Activated CD4-positive, alpha-beta memory T cell treated with anti-CD3 and anti-CD28 coated beads, Interleukin-2, amount 10 ng/mL, durations not matched to agents 7 days and 5 days (primary cell): ENCODE measurements around the gene HEXD. TPM values are rescaled to one million over a fixed set of nuclear protein-coding genes. Genes with fewer than 3 reads are reported as not detected.
"Not testable (repeated sequence)": the region's sequence is repeated elsewhere in the genome, so short reads cannot be mapped to it uniquely, and the experiment has no call there.

Source experiments
- CTCF ChIA-PET: fragments of 350-600 bp; sonication (Branson Sonifier 250); formaldehyde crosslinking; loops from one replicate; lab custom pipeline; 2021; ENCODE audit warnings: antibody characterized with exemption, inconsistent platforms; lab: Charles Lee
- POLR2A ChIA-PET: fragments of 350-600 bp; sonication (Branson Sonifier 250); formaldehyde crosslinking; loops from one replicate; lab custom pipeline; 2021; ENCODE audit warnings: antibody characterized with exemption; lab: Charles Lee
- DNase-seq: peaks from one replicate; pipeline ENCODE4 v3.0.0-alpha.2; 2020
- H3K27ac Mint-ChIP-seq: one replicate; pipeline ENCODE4 v1.8.0; 2021; ENCODE audit warnings: mild to moderate bottlenecking, mixed read lengths
- H3K27me3 Mint-ChIP-seq: one replicate; pipeline ENCODE4 v1.8.0; 2021; ENCODE audit warnings: mixed read lengths
- H3K36me3 Mint-ChIP-seq: one replicate; pipeline ENCODE4 v1.8.0; 2021; ENCODE audit warnings: low read depth, mixed read lengths
- H3K4me1 Mint-ChIP-seq: one replicate; pipeline ENCODE4 v1.8.0; 2021; ENCODE audit warnings: mixed read lengths
- H3K4me3 Mint-ChIP-seq: one replicate; pipeline ENCODE4 v1.8.0; 2021; ENCODE audit warnings: mild to moderate bottlenecking, mixed read lengths
- H3K9me3 Mint-ChIP-seq: one replicate; pipeline ENCODE4 v1.8.0; 2021; ENCODE audit warnings: mixed read lengths
- total RNA-seq, 2 experiments: library from RNA; stranded (reverse); gene quantifications; one replicate each; pipeline ENCODE4 v1.2.3, GENCODE V29; 2021

HEXD gene
- total RNA-seq, 2 experiments from 2014 or later, result 58.3 to 60.6 TPM

DNA sequence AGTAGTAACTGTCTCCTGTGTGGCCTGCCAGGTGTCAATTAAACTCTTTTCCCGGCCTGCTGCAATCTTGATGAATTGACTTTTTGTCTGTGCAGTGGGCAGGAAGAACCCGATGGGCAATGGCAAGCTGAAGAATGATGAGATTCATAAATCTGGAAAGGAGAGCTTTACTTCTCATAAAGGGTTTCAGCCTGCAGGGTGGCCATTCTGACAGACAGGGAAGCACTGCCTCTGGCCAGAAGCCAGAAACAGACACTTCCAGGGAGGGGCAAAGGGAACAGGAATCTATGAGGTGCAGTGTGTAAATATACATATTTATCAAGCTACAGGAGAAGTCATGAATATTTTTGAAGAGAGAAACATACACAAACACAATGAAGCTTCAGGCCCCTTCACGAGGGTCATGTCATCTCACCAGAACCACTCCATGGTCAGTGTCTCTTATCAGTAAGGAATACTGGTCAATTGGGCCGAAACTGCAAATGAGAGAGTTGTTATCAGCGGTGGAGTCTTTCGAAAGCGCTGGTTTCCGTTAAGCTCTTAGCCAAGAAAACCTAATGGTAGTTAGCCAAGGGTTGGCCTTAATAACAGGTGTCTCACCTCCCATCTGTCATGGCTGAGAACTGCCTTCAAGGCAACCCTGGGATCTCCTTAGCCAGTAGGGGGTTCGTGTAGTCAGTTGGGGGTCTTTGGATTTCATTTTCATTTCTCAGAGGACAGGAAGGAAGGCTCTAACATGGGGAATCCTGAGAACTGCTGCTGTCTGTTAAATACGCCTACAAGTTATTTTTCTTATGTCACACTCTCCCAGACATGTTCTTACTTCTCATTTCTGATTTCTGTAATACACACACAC is 39.2 kb downstream of the HEXD start:
- Mint-ChIP-seq H3K27me3 (no peaks in the 10 kb centered on the region), H3K36me3 (peaks cover 52% of the 10 kb centered on the region), H3K27ac (peak overlapping the region; percentile 96), H3K9me3 (peaks cover 3% of the 10 kb centered on the region), H3K4me3 (peak overlapping the region; percentile 97), H3K4me1 (peaks cover 53% of the 10 kb centered on the region)
- ChIA-PET CTCF (interaction anchor here (0.8 to 1.1 kb wide), 2 partner anchors 38 to 157 kb away, joined by 3 to 6 read pairs; no protein-coding TSS in a partner anchor), POLR2A (interaction anchor here (0.7 to 5.0 kb wide), 29 partner anchors 8 to 774 kb away, joined by 3 to 68 read pairs (median 4); partner anchors contain the start of genes ARL16, CSNK1D, FOXK2 and HEXD)
- DNase-seq, result no peak

DNA sequence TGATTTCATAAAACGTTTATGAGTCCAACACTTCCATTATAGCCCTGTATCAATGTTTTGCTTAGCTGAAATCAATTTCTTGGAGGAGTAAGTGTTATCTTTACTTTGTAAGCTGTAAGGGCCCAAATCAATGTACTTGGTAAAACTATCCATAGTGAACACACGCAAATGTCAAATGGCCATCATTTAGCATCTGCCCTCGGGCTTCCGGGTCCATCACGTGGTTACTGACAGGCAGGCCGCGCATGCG is 39.7 kb downstream of the HEXD start:
- H3K27me3 Mint-ChIP-seq, result no peaks in the 10 kb centered on the region
- H3K4me3 Mint-ChIP-seq, result peak overlapping the region; percentile 97
- POLR2A ChIA-PET, result interaction anchor here (0.7 to 5.0 kb wide), 28 partner anchors 9 to 774 kb away, joined by 3 to 68 read pairs (median 4); partner anchors contain the start of genes ARL16, CSNK1D, FOXK2 and HEXD
- no peak for DNase-seq
- peak overlapping the region; percentile 96 for H3K27ac Mint-ChIP-seq
- H3K4me1 Mint-ChIP-seq, result peaks cover 55% of the 10 kb centered on the region
- CTCF ChIA-PET, result interaction anchor here (1.1 kb wide), 1 partner anchor 39 kb away, joined by 6 read pairs; no protein-coding TSS in a partner anchor
- peaks cover 3% of the 10 kb centered on the region for H3K9me3 Mint-ChIP-seq
- peaks cover 54% of the 10 kb centered on the region for H3K36me3 Mint-ChIP-seq

DNA sequence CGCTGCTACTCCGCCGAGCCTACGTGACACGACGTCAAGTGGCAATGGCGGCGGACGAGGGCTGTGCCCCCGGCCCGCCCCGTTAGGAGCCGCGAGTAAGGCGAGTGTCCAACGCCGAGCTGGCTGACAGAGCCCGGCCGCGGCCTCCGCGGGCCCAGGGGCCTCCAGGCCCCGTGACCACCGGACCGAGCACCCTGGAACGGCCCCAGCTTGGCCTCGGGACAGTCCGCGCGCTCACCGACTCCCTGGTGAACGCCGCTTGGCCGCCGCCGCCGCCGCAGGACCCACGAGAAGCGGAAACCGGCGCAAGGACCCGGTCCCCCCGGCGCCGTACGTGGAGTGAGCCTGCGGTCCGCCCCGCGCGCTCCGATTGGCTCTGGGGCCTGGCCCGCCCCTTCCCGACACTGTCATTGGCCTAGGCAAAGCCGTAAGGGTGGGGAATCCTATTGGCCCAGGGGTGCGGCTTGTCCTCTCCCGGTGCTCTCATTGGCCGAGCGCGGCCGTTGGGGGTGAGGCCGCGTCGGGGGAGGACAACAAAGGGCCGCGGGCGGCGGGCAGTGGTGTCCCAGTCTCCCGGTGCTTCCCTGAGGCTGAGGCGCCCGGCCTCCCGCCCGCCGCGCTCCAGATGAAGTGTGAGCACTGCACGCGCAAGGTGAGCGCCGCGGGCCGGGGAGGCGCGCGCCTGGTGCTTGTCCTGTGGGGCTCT is 40.2 kb downstream of the HEXD start, which contains the start of gene NARF:
TSS of gene NARF (plus strand) at position 563 of the 706 bp plus-strand sequence. CDS start at position 626, 63 bp downstream.
- peaks cover 3% of the 10 kb centered on the region for H3K9me3 Mint-ChIP-seq
- H3K4me3 Mint-ChIP-seq, result peak within 1 kb of the TSS; percentile 97
- peak; percentile 97 for DNase-seq
- H3K27ac Mint-ChIP-seq, result peak within 1 kb of the TSS; percentile 96
- H3K4me1 Mint-ChIP-seq, result peaks cover 56% of the 10 kb centered on the region
- POLR2A ChIA-PET, result interaction anchor here (0.7 to 5.0 kb wide), 28 partner anchors 9 to 775 kb away, joined by 3 to 68 read pairs (median 4); partner anchors contain the start of genes ARL16, CSNK1D, FOXK2 and HEXD
- CTCF ChIA-PET, result interaction anchor here (1.1 to 1.6 kb wide), 2 partner anchors 36 to 39 kb away, joined by 4 to 6 read pairs; no protein-coding TSS in a partner anchor
- H3K36me3 Mint-ChIP-seq, result peaks cover 55% of the 10 kb centered on the region
- H3K27me3 Mint-ChIP-seq, result no peaks in the 10 kb centered on the region

DNA sequence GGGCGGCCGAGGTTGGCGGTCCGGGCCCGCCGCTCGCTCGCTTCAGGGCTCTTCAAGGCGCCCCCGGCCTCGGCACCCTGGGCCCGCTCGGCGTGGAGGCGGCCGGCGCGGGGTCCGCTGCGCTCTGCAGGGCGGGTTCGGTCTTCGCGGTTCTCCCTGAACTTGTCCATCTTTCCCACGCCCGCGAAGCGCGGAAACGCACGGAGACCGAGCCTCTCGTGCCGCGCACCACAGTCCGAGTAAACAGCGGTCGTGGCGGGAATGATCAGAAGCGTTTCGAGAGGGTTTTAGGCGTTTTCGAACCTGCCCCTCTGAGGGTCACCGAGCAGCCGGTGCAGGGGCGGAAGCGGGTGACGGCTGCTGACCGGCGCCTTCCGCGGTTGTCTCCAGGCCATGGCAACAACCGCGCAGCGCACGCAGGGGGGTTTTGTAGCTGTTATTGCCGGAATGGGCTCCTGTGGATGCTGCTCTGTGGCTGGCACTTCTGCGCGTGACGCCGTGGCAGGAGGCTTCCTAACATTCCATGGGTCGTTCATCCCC is 40.8 kb downstream of the HEXD start:
- DNase-seq, result peak; percentile 54
- peak overlapping the region; percentile 77 for H3K27ac Mint-ChIP-seq
- peaks cover 55% of the 10 kb centered on the region for H3K36me3 Mint-ChIP-seq
- CTCF ChIA-PET, result interaction anchor here (1.6 kb wide), 1 partner anchor 35 kb away, joined by 4 read pairs; no protein-coding TSS in a partner anchor
- H3K27me3 Mint-ChIP-seq, result no peaks in the 10 kb centered on the region
- peaks cover 61% of the 10 kb centered on the region for H3K4me1 Mint-ChIP-seq
- H3K4me3 Mint-ChIP-seq, result peak overlapping the region; percentile 97
- H3K9me3 Mint-ChIP-seq, result peaks cover 3% of the 10 kb centered on the region
- POLR2A ChIA-PET, result interaction anchor here (0.8 to 5.0 kb wide), 11 partner anchors 10 to 162 kb away, joined by 3 to 68 read pairs (median 5); partner anchors contain the start of gene FOXK2

DNA sequence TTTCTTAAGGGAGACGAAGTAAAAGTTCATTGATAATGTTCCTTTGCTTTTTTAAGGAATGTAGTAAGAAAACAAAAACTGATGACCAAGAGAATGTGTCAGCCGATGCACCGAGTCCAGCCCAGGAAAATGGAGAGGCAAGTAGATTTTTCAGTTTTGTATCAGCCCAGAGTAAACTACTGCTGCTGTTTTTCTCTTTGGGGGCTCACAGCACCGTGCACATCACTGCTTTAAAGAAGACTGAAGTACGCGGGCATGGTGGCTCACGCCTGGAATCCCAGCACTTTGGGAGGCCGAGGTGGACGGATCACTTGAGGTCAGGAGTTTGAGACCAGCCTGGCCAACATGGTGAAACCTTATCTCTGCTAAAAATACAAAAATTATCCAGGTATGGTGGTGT is 41.8 kb downstream of the HEXD start:
- H3K9me3 Mint-ChIP-seq, DNase-seq, H3K27me3 Mint-ChIP-seq, H3K27ac Mint-ChIP-seq: not testable (repeated sequence)
- ChIA-PET POLR2A (interaction anchor here (0.9 to 5.0 kb wide), 5 partner anchors 10 to 37 kb away, joined by 3 to 68 read pairs (median 4); no protein-coding TSS in a partner anchor), CTCF (interaction anchor here (1.6 kb wide), 1 partner anchor 34 kb away, joined by 4 read pairs; no protein-coding TSS in a partner anchor)
- Mint-ChIP-seq H3K4me1 (peaks cover 71% of the 10 kb centered on the region), H3K36me3 (peaks cover 60% of the 10 kb centered on the region), H3K4me3 (peak overlapping the region; percentile 97)

DNA sequence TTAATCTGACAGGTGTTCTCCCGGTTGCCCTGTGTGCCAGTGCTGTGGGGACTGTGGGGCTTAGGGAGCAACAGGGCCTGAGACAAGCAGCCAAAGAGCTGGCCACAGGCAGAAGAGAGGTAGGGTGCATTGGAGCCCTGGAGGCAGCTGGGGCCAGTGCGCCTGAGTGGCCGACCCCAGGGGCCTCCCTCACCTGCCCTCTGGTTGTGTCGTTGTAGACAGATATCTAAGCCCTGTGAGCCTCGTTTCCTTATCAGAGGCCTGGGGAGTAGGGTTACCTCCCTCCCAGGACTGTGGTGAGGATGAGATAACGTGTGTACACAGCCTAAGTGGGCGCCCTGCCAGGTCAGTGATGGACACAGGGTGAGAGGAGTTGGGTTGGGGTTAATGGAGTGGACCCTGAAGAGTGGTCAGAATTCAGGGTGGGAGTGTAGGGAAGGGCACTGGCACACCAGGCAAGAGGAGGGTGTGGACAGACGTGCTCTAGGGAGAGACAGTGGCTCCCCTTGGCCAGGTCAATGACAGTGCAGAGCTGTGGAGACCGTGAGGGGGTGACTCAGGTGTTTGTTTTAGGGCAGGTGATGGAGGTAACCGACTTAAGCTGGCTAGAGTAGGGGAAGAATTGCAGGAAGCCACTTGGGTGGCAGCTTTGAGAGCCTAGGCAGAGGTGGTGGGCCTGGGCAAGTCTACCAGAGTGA is 43.8 kb downstream of the HEXD start:
- Mint-ChIP-seq H3K27me3 (no peaks in the 10 kb centered on the region), H3K4me1 (peaks cover 66% of the 10 kb centered on the region), H3K36me3 (peaks cover 75% of the 10 kb centered on the region), H3K27ac (no peak overlapping the region), H3K9me3 (no peaks in the 10 kb centered on the region), H3K4me3 (no peak overlapping the region)
- no peak for DNase-seq
- ChIA-PET CTCF (interaction anchor here (0.6 kb wide), 1 partner anchor 32 kb away, joined by 3 read pairs; no protein-coding TSS in a partner anchor), POLR2A (interaction anchor here (3.4 kb wide), 1 partner anchor 12 kb away, joined by 9 read pairs; no protein-coding TSS in a partner anchor)

DNA sequence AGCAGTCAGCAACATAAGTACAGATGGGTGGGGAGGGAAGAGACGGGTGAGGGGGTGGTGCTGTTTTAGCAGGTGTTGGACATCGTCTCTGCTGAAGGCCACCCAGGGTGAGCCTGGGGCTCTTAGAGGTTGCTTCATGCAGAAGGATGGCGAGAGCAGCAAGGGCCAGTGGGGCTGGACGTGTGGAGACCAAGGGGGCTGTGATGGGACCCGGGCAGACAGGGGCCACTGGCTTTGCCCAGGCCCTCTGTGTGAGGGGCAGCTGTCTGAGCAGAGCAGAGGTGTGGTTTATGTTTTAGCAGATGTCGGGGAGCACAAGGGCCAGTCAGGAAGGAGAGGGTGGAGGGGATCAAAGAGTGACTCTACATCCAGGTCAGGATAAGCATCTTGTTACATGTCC is 45.2 kb downstream of the HEXD start:
- H3K27ac Mint-ChIP-seq, result no peak overlapping the region
- DNase-seq, result no peak
- H3K27me3 Mint-ChIP-seq, result no peaks in the 10 kb centered on the region
- no peak overlapping the region for H3K4me3 Mint-ChIP-seq
- H3K9me3 Mint-ChIP-seq, result no peaks in the 10 kb centered on the region
- H3K36me3 Mint-ChIP-seq, result peaks cover 78% of the 10 kb centered on the region
- CTCF ChIA-PET, result no interaction called here
- H3K4me1 Mint-ChIP-seq, result peaks cover 57% of the 10 kb centered on the region
- POLR2A ChIA-PET, result interaction anchor here (1.2 to 3.4 kb wide), 2 partner anchors 11 to 14 kb away, joined by 3 to 9 read pairs; no protein-coding TSS in a partner anchor

DNA sequence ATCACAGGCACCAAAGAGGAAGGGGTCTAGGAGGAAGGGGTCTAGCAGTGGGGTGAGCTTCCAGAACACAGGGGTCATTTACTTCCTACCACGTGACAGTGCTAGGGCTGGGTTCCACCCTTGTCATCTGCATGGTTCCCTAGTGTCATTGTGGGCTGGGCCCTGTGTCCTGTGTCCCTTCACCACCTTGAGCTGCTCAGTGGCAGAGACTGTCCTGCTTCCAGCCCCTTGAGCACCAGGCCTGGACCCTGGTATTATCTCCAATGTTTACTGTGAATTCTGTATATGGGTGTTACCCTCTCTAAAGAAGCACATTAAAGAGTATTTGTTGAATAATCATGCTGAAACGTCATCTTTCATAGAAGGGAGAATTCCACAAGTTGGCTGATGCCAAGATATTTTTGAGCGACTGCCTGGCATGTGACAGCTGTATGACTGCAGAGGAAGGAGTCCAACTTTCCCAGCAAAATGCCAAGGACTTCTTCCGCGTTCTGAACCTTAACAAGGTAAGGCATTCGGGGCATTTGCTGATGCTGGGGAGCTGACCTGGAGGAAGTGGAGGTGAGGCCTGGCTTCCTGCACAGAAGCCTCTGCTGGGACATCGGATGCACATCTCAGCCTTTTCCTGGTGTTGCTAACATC is 45.9 kb downstream of the HEXD start:
- DNase-seq, result no peak
- Mint-ChIP-seq H3K4me3 (no peak overlapping the region), H3K4me1 (peaks cover 60% of the 10 kb centered on the region), H3K36me3 (peaks cover 83% of the 10 kb centered on the region), H3K27ac (no peak overlapping the region), H3K27me3 (no peaks in the 10 kb centered on the region), H3K9me3 (no peaks in the 10 kb centered on the region)
- POLR2A ChIA-PET, result interaction anchor here (1.2 to 3.4 kb wide), 3 partner anchors 11 to 20 kb away, joined by 3 to 9 read pairs (median 3); no protein-coding TSS in a partner anchor
- CTCF ChIA-PET, result interaction anchor here (0.7 kb wide), 1 partner anchor 15 kb away, joined by 3 read pairs; no protein-coding TSS in a partner anchor

DNA sequence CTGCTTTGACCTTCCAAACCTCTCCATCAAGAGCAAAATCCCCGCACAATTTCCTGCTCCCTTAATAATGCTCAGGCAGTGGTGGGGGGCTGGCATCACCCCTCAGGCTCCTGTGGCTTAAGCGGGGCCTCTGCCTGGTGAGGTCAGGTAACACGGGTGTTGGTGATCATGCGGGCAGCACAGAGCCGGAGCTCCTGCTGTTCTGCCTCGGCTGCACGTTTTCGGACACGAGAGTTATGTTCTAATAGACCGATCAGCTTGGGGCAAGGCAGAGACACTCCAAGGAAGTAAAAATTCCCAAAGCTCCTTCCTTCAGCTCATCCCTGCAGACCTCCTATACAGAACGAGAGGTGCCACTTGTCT is 46.4 kb downstream of the HEXD start:
- Mint-ChIP-seq H3K27me3 (no peaks in the 10 kb centered on the region), H3K4me3 (no peak overlapping the region), H3K27ac (peak overlapping the region; percentile 65), H3K9me3 (no peaks in the 10 kb centered on the region), H3K36me3 (peaks cover 83% of the 10 kb centered on the region), H3K4me1 (peaks cover 55% of the 10 kb centered on the region)
- no peak for DNase-seq
- CTCF ChIA-PET, result interaction anchor here (0.7 kb wide), 1 partner anchor 15 kb away, joined by 3 read pairs; no protein-coding TSS in a partner anchor
- POLR2A ChIA-PET, result interaction anchor here (1.3 to 3.4 kb wide), 2 partner anchors 15 to 20 kb away, joined by 3 to 9 read pairs; no protein-coding TSS in a partner anchor

DNA sequence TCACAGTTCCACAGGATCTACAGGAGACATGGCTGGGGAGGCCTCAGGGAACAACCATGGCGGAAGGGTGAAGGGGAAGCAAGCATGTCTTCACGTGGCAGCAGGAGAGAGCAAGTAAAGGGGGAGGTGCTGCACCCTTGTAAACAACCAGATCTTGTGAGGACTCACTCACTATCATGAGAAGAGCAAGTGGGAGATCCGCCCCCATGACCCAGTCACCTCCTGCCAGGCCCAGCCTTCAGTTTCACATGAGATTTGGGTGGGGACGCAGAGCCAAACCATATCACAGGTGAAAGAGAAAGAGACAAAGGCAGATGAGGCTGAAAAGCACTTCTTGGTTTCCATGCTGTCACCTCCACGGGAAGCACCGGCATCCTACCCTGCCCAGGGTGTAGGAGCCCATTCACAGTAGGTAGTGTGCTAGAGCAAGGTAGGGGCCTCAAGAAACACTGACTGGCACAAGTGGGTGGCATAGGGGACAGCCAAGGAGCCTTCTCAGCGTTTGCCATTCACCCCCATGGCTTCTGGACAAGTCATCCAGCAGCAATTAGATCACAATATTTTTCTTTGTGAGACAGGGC is 47.0 kb downstream of the HEXD start:
- CTCF ChIA-PET, result no interaction called here
- Mint-ChIP-seq H3K36me3 (peaks cover 83% of the 10 kb centered on the region), H3K27me3 (no peaks in the 10 kb centered on the region), H3K27ac (peak overlapping the region; percentile 65), H3K4me3 (no peak overlapping the region), H3K4me1 (peaks cover 53% of the 10 kb centered on the region), H3K9me3 (no peaks in the 10 kb centered on the region)
- DNase-seq, result no peak
- POLR2A ChIA-PET, result interaction anchor here (1.3 to 3.4 kb wide), 2 partner anchors 16 to 19 kb away, joined by 3 to 9 read pairs; no protein-coding TSS in a partner anchor

DNA sequence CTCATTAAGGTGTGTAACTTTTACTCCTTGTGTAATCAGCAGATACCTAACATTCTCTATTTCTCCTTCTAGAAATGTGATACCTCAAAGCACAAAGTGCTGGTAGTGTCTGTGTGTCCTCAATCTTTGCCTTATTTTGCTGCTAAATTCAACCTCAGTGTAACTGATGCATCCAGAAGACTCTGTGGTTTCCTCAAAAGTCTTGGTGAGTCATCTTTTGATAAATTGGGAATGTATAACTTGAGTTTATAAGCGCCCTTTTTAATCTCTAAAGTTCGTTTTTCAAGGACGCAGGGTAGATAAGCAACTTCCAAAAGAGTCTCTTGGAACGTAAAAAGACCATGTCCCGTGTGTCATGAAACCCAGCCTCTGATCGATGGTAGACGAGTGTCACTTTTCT is 50.5 kb downstream of the HEXD start:
- no peak overlapping the region for H3K4me3 Mint-ChIP-seq
- peaks cover 26% of the 10 kb centered on the region for H3K4me1 Mint-ChIP-seq
- ChIA-PET POLR2A (no interaction called here), CTCF (no interaction called here)
- H3K36me3 Mint-ChIP-seq, result peaks cover 65% of the 10 kb centered on the region
- H3K27ac Mint-ChIP-seq, result no peak overlapping the region
- no peak for DNase-seq
- no peaks in the 10 kb centered on the region for H3K9me3 Mint-ChIP-seq
- H3K27me3 Mint-ChIP-seq, result no peaks in the 10 kb centered on the region
